GM12873 (cell line): ENCODE results near the gene SMIM32.

Experiments
- TF ChIP-seq, protein P1 (sequence below): IDR thresholded peaks from 2 replicates; pipeline ENCODE4 v1.5.1; 2012; ENCODE audit warnings: low read depth, mild to moderate bottlenecking, moderate library complexity, low read length, control low read depth; ENCODE audit not compliant: insufficient read depth; ENCODE audit errors: missing control alignments

The SMIM32 gene

DNA sequence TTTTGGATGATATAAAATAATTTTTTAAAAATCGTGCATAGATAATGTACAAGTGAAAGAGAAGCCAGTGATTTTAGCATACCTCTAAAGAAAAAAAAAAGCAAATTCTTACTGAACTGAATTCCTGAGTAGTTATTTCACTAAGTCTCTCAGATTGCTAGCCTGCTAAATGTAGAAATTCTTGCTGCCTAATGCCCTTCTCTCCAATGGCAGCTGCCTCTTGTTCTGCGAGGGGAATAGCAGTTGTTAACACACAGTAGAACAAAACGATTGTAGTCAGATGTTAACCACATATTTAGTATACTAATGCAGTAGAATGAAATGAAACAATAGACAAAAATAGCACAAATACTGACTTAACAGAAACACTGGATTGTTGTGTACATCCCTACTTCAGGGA lies 33.5 kb downstream of the SMIM32 start:
- TF ChIP-seq, protein P1, sequence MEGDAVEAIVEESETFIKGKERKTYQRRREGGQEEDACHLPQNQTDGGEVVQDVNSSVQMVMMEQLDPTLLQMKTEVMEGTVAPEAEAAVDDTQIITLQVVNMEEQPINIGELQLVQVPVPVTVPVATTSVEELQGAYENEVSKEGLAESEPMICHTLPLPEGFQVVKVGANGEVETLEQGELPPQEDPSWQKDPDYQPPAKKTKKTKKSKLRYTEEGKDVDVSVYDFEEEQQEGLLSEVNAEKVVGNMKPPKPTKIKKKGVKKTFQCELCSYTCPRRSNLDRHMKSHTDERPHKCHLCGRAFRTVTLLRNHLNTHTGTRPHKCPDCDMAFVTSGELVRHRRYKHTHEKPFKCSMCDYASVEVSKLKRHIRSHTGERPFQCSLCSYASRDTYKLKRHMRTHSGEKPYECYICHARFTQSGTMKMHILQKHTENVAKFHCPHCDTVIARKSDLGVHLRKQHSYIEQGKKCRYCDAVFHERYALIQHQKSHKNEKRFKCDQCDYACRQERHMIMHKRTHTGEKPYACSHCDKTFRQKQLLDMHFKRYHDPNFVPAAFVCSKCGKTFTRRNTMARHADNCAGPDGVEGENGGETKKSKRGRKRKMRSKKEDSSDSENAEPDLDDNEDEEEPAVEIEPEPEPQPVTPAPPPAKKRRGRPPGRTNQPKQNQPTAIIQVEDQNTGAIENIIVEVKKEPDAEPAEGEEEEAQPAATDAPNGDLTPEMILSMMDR, result no peak

DNA sequence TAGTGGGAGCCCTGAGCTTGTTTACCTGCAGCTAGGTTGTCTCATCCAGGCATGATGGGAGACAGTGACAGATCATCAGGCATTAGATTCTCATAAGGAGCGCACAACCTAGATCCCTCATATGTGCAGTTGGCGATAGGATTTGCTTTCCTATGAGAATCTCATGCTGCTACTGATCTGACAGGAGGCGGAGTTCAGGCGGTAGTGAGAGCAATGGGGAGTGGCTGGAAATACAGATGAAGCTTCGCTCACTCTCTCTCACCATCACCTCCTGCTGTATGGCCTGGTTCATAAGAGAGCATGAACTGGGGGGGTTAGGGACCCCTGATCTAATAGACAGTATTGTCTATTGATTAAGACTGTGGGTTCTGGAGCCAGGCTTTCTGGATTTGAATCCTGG lies 35.4 kb downstream of the SMIM32 start:
- TF ChIP-seq, protein P1, result no peak

DNA sequence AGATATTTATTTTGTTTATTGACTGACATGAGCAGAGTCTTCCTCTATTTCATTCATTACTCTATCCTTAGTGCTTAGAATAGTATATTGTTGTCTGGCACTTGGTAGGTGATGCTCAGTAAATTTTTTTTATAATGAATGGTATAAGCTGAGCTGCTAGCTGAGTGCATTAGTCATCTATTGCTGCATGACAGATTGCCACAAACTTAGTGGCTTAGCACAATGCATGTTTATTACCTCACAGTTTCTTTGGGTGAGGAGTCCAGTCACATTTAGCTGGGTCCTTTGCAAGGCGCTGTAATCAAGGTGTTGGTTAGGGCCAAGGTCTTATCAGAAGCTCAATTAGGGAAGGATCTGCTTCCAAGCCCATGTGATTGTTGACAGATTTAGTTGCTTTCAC lies 37.2 kb downstream of the SMIM32 start:
- TF ChIP-seq, protein P1, result no peak

DNA sequence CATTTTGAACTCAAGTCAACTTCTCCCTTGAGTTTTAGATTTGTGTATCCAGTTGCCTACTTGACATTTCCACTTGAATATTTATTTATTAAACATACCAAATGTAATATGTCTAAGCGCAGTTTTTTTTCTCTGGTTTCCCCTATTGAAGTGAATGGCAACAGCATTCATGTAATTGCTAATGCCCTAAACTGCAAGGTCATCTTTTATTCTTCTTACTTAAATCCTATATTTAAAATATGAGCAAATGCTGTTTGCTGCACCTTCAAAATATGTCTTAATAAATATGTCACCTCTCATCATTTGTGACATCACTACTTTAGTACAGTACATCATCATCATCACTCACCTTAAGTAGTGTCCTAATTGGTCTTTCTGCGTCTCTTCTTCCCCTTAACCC lies 37.9 kb downstream of the SMIM32 start:
- TF ChIP-seq, protein P1, result no peak

DNA sequence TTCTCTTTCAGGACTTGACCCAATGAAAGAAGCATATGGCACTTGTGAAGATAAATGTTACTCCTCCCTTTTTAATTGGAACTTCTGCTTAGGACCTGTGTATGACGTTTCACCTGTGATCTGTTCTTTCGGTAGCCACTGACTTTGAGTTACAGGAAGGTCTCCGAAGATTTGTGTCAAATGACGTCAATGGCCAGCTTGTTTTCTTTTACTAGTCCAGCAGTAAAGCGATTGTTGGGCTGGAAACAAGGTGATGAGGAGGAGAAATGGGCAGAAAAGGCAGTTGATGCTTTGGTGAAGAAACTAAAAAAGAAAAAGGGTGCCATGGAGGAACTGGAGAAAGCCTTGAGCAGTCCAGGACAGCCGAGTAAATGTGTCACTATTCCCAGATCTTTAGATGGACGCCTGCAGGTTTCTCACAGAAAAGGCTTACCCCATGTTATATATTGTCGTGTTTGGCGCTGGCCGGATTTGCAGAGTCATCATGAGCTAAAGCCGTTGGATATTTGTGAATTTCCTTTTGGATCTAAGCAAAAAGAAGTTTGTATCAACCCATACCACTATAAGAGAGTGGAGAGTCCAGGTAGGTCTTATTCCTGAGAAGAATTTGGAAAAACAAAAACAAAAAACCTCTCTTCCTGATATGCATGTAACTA lies 39.3 kb downstream of the SMIM32 start:
- TF ChIP-seq, protein P1, result no peak

DNA sequence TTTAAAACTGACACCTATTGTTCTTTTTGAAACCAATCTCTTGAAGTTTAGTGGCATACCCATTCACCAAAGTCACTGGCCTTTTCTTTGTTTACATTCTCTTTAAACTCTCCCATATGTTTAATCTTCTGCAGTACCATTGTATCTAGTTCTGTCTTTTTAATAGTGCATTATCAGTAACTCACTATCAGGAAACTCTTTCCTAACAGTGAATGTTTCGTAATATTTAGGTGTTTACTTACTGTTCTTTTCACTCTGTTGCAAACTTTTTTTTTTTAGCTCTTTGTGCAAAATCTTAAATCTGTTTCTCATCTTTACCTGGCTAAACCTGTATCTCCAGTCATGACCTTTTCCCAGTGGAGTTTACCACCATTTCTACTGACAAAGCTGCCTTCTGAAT lies 43.1 kb downstream of the SMIM32 start:
- TF ChIP-seq, protein P1, result no peak

DNA sequence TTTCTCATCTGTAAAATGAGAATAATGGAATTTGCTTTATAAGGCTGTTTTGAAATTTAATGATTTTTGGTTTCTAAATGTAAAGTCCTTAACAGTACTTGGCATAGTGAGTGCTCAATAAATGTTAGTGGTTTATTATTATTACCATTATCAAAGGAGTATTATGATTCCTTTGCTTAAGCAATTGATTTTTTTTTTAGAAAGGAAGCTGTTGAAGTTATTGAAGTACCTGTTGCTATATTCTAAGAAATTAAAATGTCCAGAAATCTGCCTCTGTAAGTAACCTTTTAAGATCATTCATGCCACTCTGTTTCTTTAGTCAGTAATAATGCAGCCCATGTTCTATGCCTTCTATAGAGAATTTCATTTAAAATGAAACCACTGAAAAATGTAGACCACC lies 45.3 kb downstream of the SMIM32 start:
- TF ChIP-seq, protein P1, result no peak
